ENCODE results near the gene SSH2. TPM values are rescaled to one million over a fixed set of nuclear protein-coding genes. Genes with fewer than 3 reads are reported as not detected.

SSH2 gene
- total and polyA plus RNA-seq, 9 of the 15 experiments (the other 6 are each of a cell fraction or from before 2014, with no cell fraction given): 3.9 to 16.1 (median 10.2) TPM

- TF ChIP-seq THAP7 (CRISPR knock-in tag; IDR thresholded peaks at IDR 0.05): no peak
- TF ChIP-seq TOE1 (IDR thresholded peaks at IDR 0.05; ENCODE audit: borderline replicate concordance): no peak
- no peak for TF ChIP-seq TOE1 (CRISPR knock-in tag; IDR thresholded peaks at IDR 0.05; ENCODE audit: borderline replicate concordance, low read depth)
- no peak for TF ChIP-seq TSC22D4 (tag; IDR thresholded peaks at IDR 0.05)
- peak; percentile 70; the same call in 1 of the 2 replicates for TF ChIP-seq ZNF24 (IDR thresholded peaks at IDR 0.05)
- TF ChIP-seq ZNF785 (CRISPR knock-in tag; IDR thresholded peaks at IDR 0.05): no peak
- TF ChIP-seq DNMT1 (IDR thresholded peaks at IDR 0.05): no peak
- 0 out of 4 replicates have a peak, but pooled peaks of 1 of the 2 experiments have one; percentile 22 for TF ChIP-seq FOXK2 (conservative IDR thresholded peaks at IDR 0.05 in 1 of 2, IDR thresholded peaks at IDR 0.05 in 1 of 2; ENCODE audit: low read depth in 2 of 2)
- TF ChIP-seq EP400 (IDR thresholded peaks at IDR 0.05): no peak
- no peak for TF ChIP-seq ATF3 (IDR thresholded peaks at IDR 0.05)
- TF ChIP-seq ATF3 (CRISPR knock-in tag; conservative IDR thresholded peaks at IDR 0.05): no peak
- no peak for TF ChIP-seq RBM25 (IDR thresholded peaks at IDR 0.05; ENCODE audit: low read depth, low read length, severe bottlenecking)
- TF ChIP-seq ZNF668 (CRISPR knock-in tag; IDR thresholded peaks at IDR 0.05): no peak
- no peak for TF ChIP-seq ZNF584 (CRISPR knock-in tag; IDR thresholded peaks at IDR 0.05; ENCODE audit: low read depth)
- TF ChIP-seq GATAD2B (IDR thresholded peaks at IDR 0.05; ENCODE audit: borderline replicate concordance): no peak
- TF ChIP-seq BCLAF1 (IDR thresholded peaks at IDR 0.05; ENCODE audit: borderline replicate concordance in 1 of 2, control insufficient read depth in 1 of 2, low read depth in 2 of 2, low read length in 1 of 2): no peak
- TF ChIP-seq THRB (CRISPR knock-in tag; conservative IDR thresholded peaks at IDR 0.05): no peak
- TF ChIP-seq OTX1 (CRISPR knock-in tag; IDR thresholded peaks at IDR 0.05): no peak
- no peak for TF ChIP-seq UBTF (IDR thresholded peaks at IDR 0.05; ENCODE audit: borderline replicate concordance in 1 of 2, low read depth in 2 of 2, low read length in 2 of 2)
Observed at GRCh38 chr17:29653995-29654714, 275.9 kb downstream of the SSH2 start (continued).
